HepG2 (cell line): ENCODE measurements around the gene WIF1. TPM values are rescaled to one million over a fixed set of nuclear protein-coding genes. Genes with fewer than 3 reads are reported as not detected.

Source experiments
- JUN ChIP-seq: sonication (generic); formaldehyde crosslinking; IDR thresholded peaks from 2 replicates; pipeline ENCODE4 v1.4.0; 2020; ENCODE audit warnings: mild to moderate bottlenecking, missing genetic modification reagents
- polyA plus RNA-seq, 8 experiments: library from polyadenylated mRNA; depleted of rRNA in 3 of 8; stranded (reverse) in 7 of 8; unstranded in 1 of 8; fragments of >200 nt; fragmentation: Illumina TruSeq in 4 of 8; extraction: Trizol in 4 of 8; gene quantifications; 2 replicates each; pipeline versions ENCODE4 v1.2.1 to v1.2.3, GENCODE V29; 2011 to 2016; ENCODE audit warnings: low read depth in 4 of 8, missing spikeins in 1 of 8, mixed read lengths in 1 of 8; ENCODE audit not compliant: insufficient read depth in 1 of 8
- total RNA-seq, 5 experiments: library from RNA; depleted of rRNA; stranded (reverse); fragments of >200 nt; fragmentation: Illumina TruSeq; extraction: Trizol; gene quantifications; 2 replicates each; pipeline ENCODE4 v1.2.3, GENCODE V29; 2016; ENCODE audit warnings: low read depth in 1 of 5
- TF ChIP-seq, protein P1 (sequence below), 2 experiments: sonication (generic) in 1 of 2; formaldehyde crosslinking in 1 of 2; IDR thresholded peaks; 2 replicates each; pipeline versions ENCODE4 v1.4.0 to v1.6.1; 2016 to 2020; ENCODE audit warnings: borderline replicate concordance in 1 of 2, low read depth in 1 of 2, mild to moderate bottlenecking in 1 of 2, missing genetic modification reagents in 1 of 2
- TF ChIP-seq, protein P2 (sequence below): IDR thresholded peaks from 2 replicates; pipeline ENCODE4 v1.6.1; 2012; ENCODE audit warnings: low read length, improper control_type of control experiment

WIF1 gene
- total and polyA plus RNA-seq, 2 of the 13 experiments (the other 11 are each of a cell fraction or from before 2014, with no cell fraction given) = not detected

DNA sequence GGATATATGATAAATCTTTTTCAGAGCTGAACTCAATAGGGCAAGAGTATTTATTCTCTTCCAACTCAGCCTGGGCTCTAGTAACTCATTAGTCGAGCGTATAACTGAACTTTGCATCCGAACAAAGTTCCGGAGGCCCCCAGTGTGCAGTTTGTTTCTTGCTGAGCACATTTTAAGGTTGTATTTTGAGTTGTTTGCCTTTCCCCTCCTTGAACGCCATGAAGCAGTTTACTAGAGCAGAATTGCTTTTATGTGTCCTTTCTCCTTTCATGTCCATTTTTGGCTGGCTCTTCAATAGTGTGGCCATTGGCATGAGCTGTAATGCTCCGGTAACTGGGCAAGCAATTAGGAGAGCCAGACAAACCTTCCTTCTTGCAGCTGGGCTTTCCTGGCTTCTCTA is 105.3 kb downstream of the WIF1 start (continued):
- TF ChIP-seq, protein P1, sequence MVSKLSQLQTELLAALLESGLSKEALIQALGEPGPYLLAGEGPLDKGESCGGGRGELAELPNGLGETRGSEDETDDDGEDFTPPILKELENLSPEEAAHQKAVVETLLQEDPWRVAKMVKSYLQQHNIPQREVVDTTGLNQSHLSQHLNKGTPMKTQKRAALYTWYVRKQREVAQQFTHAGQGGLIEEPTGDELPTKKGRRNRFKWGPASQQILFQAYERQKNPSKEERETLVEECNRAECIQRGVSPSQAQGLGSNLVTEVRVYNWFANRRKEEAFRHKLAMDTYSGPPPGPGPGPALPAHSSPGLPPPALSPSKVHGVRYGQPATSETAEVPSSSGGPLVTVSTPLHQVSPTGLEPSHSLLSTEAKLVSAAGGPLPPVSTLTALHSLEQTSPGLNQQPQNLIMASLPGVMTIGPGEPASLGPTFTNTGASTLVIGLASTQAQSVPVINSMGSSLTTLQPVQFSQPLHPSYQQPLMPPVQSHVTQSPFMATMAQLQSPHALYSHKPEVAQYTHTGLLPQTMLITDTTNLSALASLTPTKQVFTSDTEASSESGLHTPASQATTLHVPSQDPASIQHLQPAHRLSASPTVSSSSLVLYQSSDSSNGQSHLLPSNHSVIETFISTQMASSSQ (IDR thresholded peaks at IDR 0.05; ENCODE audit: low read depth) = peak; percentile 68
- TF ChIP-seq, protein P1 (CRISPR knock-in tag; IDR thresholded peaks at IDR 0.05; ENCODE audit: borderline replicate concordance) = peak; percentile 29; the same call in 1 of the 2 replicates
- TF ChIP-seq, protein P2, sequence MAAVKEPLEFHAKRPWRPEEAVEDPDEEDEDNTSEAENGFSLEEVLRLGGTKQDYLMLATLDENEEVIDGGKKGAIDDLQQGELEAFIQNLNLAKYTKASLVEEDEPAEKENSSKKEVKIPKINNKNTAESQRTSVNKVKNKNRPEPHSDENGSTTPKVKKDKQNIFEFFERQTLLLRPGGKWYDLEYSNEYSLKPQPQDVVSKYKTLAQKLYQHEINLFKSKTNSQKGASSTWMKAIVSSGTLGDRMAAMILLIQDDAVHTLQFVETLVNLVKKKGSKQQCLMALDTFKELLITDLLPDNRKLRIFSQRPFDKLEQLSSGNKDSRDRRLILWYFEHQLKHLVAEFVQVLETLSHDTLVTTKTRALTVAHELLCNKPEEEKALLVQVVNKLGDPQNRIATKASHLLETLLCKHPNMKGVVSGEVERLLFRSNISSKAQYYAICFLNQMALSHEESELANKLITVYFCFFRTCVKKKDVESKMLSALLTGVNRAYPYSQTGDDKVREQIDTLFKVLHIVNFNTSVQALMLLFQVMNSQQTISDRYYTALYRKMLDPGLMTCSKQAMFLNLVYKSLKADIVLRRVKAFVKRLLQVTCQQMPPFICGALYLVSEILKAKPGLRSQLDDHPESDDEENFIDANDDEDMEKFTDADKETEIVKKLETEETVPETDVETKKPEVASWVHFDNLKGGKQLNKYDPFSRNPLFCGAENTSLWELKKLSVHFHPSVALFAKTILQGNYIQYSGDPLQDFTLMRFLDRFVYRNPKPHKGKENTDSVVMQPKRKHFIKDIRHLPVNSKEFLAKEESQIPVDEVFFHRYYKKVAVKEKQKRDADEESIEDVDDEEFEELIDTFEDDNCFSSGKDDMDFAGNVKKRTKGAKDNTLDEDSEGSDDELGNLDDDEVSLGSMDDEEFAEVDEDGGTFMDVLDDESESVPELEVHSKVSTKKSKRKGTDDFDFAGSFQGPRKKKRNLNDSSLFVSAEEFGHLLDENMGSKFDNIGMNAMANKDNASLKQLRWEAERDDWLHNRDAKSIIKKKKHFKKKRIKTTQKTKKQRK = no peak
- no peak for TF ChIP-seq JUN (CRISPR knock-in tag)
- TF ChIP-seq, all 625 proteins: peak for 29
